NT2/D1 (cell line): ENCODE results near the gene CEP126.

Source experiments
- DNase-seq: peaks from one replicate; pipeline ENCODE4 v3.0.0-alpha.2; 2011; ENCODE audit warnings: low read depth, low spot score
- H3K27me3 ChIP-seq: 2 replicates; pipeline ENCODE4 v1.6.0; 2011; ENCODE audit warnings: mild to moderate bottlenecking; ENCODE audit not compliant: insufficient read length, insufficient read depth
- H3K36me3 ChIP-seq: 2 replicates; pipeline ENCODE4 v1.6.1; 2011; ENCODE audit warnings: mild to moderate bottlenecking, low read length, mixed read lengths; ENCODE audit not compliant: insufficient read depth, insufficient read length
- H3K4me1 ChIP-seq: 2 replicates; pipeline ENCODE4 v1.5.1; 2011; ENCODE audit not compliant: insufficient read depth, insufficient read length
- H3K4me3 ChIP-seq: 2 replicates; pipeline ENCODE4 v1.5.1; 2011; ENCODE audit warnings: low read depth; ENCODE audit not compliant: insufficient read length
- H3K9ac ChIP-seq: 2 replicates; pipeline ENCODE4 v1.6.0; 2011; ENCODE audit warnings: low read depth; ENCODE audit not compliant: insufficient read length
- H3K9me3 ChIP-seq: 2 replicates; pipeline ENCODE4 v1.5.1; 2011; ENCODE audit warnings: mild to moderate bottlenecking, low read length; ENCODE audit not compliant: insufficient read depth
- SUZ12 ChIP-seq: IDR thresholded peaks from 2 replicates; pipeline ENCODE4 v1.6.1; 2011; ENCODE audit not compliant: insufficient read length, insufficient read depth; ENCODE audit errors: extremely low read depth
- YY1 ChIP-seq: IDR thresholded peaks from 2 replicates; pipeline ENCODE4 v1.6.1; 2011; ENCODE audit not compliant: insufficient read length, insufficient read depth
- ZNF274 ChIP-seq: IDR thresholded peaks from 2 replicates; pipeline ENCODE4 v1.6.1; 2011; ENCODE audit warnings: mild to moderate bottlenecking, low read depth, low read length

CEP126 gene

DNA sequence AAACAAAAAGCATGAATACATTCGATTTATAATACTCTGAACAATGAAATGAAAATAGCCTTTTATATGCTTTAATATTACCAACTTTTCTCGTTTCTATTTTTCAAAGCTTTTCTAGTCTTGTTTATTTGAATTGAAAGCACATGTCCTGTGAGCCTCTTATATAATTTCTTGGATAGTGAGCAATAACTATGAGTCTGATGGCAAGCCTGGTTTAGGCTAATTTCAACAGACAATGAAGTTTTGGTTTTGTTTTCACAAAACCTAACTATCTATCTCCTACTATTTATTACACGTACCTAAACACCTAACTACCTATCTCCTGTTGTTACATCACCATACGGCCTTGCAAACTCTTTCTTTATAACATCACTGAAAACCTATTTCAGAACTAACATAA lies 29.2 kb upstream of the CEP126 start:
- TF ChIP-seq ZNF274 (no peak), SUZ12 (no peak), YY1 (no peak)
- H3K27me3 ChIP-seq, result no peaks in the 10 kb centered on the region

DNA sequence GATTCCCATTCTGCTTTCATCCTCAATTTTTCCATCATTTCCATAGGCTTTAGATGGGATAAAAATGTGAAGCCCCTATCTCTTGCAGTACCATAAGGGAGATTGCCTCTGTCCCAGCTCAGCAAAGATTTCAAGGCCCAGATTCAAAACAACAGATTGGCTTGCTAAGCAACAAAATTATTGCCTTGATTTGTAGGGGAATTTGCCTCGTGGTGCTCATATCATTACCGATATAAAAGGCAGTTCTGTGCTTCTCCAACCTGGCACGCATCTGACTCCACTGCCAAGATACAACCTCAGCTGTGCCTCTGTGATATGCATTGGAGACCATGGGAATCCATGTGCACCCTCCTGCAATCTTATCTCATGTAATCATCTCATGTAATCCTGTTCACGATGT lies 25.0 kb upstream of the CEP126 start:
- H3K9me3 ChIP-seq, result no peaks in the 10 kb centered on the region
- no peaks in the 10 kb centered on the region for H3K27me3 ChIP-seq
- H3K36me3 ChIP-seq, result no peaks in the 10 kb centered on the region
- H3K4me1 ChIP-seq, result no peaks in the 10 kb centered on the region
- H3K4me3 ChIP-seq, result no peak overlapping the region
- DNase-seq, result no peak
- H3K9ac ChIP-seq, result no peak overlapping the region
- TF ChIP-seq ZNF274 (no peak), YY1 (no peak), SUZ12 (no peak)

More for the DNA sequence above, 29.2 kb upstream of the CEP126 start:
- DNase-seq, result no peak
- no peaks in the 10 kb centered on the region for H3K9me3 ChIP-seq
- no peaks in the 10 kb centered on the region for H3K4me1 ChIP-seq
- H3K36me3 ChIP-seq, result no peaks in the 10 kb centered on the region
- H3K9ac ChIP-seq, result no peak overlapping the region
- H3K4me3 ChIP-seq, result no peak overlapping the region

DNA sequence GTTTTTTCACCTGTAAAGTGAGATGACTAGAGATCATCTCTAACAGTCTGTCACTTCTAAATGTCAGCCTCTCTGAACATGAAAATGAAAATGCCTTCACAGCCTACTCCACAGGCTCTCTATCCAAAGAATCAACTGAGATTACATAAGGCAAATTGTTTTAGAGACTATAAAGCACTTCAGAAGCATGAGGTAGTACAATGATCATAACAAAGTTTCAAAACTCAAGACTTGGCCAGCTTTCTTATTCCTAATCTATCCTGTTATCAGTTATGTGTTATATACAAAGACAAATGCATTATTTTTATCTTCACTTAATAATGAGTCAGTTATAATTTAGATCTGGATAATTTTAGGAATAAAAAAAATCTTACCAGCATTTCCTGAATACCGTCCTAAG lies 20.3 kb upstream of the CEP126 start:
- H3K27me3 ChIP-seq, result no peaks in the 10 kb centered on the region
- H3K4me1 ChIP-seq, result no peaks in the 10 kb centered on the region
- H3K4me3 ChIP-seq, result no peak overlapping the region
- no peak for DNase-seq
- no peak for TF ChIP-seq SUZ12
- no peak for TF ChIP-seq YY1
- H3K36me3 ChIP-seq, result no peaks in the 10 kb centered on the region
- H3K9ac ChIP-seq, result no peak overlapping the region
- H3K9me3 ChIP-seq, result no peaks in the 10 kb centered on the region

DNA sequence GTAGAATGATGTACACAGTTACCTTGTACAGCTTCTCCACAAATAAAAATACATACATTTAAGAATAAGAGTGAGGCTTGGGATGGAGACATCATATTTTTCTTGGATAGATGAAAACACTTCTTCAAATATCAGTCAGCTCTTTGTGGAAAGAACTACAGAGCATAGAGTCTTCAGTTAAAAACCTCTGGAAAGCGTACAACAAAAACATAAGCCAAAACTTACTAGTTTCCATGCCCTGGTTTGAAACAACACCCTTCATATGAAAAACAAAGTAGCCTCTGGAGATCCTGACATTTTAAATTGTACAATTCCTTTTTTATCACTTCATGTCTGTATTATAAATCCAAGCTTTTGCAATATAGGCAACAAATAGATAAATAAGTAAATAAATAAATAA lies 7.0 kb upstream of the CEP126 start:
- H3K4me1 ChIP-seq, result no peaks in the 10 kb centered on the region
- H3K9ac ChIP-seq, result no peak overlapping the region
- H3K9me3 ChIP-seq, result no peaks in the 10 kb centered on the region
- DNase-seq, result no peak
- TF ChIP-seq YY1, result no peak
- no peak for TF ChIP-seq SUZ12
- TF ChIP-seq ZNF274, result no peak
- H3K27me3 ChIP-seq, result no peaks in the 10 kb centered on the region
- H3K36me3 ChIP-seq, result no peaks in the 10 kb centered on the region
- H3K4me3 ChIP-seq, result no peak overlapping the region

DNA sequence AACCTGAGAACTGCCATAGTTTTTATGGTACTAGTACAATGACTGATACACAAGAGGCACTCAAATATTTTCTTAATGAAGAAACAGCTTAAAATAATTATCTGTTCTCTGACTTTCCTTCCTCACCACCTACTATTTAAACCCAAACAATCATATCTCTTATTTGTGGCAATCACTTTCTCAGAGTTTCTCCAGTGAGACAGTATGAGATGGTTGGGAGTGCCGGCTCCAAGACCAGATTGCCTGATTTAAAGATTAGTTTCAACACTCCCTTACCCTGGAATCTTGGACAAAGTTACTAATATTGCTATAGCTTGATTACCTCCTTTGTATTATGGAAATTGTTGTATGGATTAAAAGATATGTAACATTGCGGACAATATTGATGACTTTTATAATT lies 5.7 kb upstream of the CEP126 start:
- no peak overlapping the region for H3K9ac ChIP-seq
- no peak overlapping the region for H3K4me3 ChIP-seq
- H3K36me3 ChIP-seq, result no peaks in the 10 kb centered on the region
- TF ChIP-seq ZNF274 (no peak), YY1 (no peak), SUZ12 (no peak)
- DNase-seq, result no peak
- H3K27me3 ChIP-seq, result no peaks in the 10 kb centered on the region
- no peaks in the 10 kb centered on the region for H3K9me3 ChIP-seq
- H3K4me1 ChIP-seq, result no peaks in the 10 kb centered on the region

DNA sequence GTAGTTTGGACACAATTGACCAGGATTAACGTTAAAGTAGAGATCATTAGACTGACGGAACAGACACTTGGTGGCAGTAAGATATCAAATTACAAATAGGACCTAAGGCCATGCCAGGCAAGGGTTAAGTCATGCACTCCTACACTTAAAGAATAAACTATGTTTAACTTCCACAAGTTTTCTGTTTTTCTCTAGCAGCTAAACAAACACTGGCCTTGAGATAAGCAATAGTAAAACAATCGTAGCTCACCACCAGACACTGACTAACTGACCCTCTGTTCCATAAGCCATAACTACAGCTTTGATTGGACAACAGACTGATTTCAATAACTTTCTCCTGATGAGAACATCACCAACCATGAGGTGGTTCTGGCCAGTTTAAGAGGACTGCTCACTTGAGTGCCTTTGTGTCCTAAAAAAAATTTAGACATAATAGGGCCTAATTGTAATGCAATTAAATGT lies 2.0 kb upstream of the CEP126 start:
- no peaks in the 10 kb centered on the region for H3K36me3 ChIP-seq
- no peaks in the 10 kb centered on the region for H3K27me3 ChIP-seq
- H3K9me3 ChIP-seq, result no peaks in the 10 kb centered on the region
- no peak overlapping the region for H3K9ac ChIP-seq
- H3K4me1 ChIP-seq, result no peaks in the 10 kb centered on the region
- H3K4me3 ChIP-seq, result no peak overlapping the region
- TF ChIP-seq ZNF274 (no peak), SUZ12 (no peak), YY1 (no peak)
- DNase-seq, result no peak

DNA sequence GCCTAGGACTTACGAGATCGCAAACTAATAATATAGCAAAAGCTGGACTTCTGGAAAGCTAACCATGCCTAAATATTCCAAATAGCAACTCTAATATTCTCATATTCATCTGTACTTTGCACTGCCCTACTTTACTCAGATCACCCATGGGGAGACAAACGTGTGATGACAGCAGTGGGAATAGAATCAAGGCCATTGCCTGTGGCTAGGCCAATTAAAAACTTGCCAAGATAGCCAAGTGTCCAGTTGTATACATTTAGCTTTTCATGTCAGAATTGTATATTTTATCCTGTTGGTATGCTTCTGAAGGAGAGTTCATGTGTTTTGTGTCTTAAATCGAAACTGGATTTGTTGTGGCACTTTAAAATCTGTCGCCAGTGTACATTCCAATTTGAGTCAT lies 1.2 kb upstream of the CEP126 start:
- no peak for DNase-seq
- Histone ChIP-seq H3K4me3 (no peak overlapping the region), H3K9me3 (no peaks in the 10 kb centered on the region), H3K36me3 (no peaks in the 10 kb centered on the region), H3K9ac (no peak overlapping the region), H3K4me1 (no peaks in the 10 kb centered on the region), H3K27me3 (no peaks in the 10 kb centered on the region)
- TF ChIP-seq SUZ12 (no peak), ZNF274 (no peak), YY1 (no peak)

DNA sequence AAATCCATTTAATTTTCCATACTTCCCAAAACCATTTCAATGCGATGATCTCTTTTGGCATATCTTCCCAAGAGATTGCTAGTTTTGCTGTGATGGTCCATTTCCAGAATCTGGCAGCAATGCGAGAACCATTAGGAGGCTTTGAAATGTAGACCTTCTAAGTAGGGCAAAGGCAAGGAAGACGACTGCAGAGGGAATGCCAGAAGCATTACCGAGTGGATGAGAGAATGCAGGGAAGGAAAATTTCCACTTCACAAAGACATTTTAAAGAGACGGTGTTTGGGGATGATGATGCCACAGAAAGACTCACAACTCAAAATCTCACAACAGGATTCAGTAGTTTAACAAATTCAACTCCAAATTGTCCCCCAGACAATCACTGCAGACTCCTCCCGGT lies 471 bp upstream of the CEP126 start:
- Histone ChIP-seq H3K9me3 (no peaks in the 10 kb centered on the region), H3K36me3 (no peaks in the 10 kb centered on the region), H3K27me3 (no peaks in the 10 kb centered on the region), H3K9ac (no peak overlapping the region), H3K4me3 (peak overlapping the region; percentile 66), H3K4me1 (no peaks in the 10 kb centered on the region)
- TF ChIP-seq YY1 (no peak), SUZ12 (no peak), ZNF274 (no peak)
- DNase-seq, result peak; percentile 5
